Activated CD8-positive, alpha-beta memory T cell treated with anti-CD3 and anti-CD28 coated beads, Interleukin-2, amount 50 U/mL, for 48 hours (primary cell): Measurements from ENCODE around the gene ADGRV1.
"Not testable (repeated sequence)": the region's sequence is repeated elsewhere in the genome, so short reads cannot be mapped to it uniquely, and the experiment has no call there.

Experiments used
- DNase-seq: peaks from one replicate; pipeline ENCODE4 v3.0.0-alpha.2; 2020

ADGRV1 gene

GRCh38 chr5:90553711-90554110 is 4.9 kb upstream of the ADGRV1 start:
- no peak for DNase-seq

GRCh38 chr5:90554358-90555006 is 4.1 kb upstream of the ADGRV1 start:
- DNase-seq, result no peak

GRCh38 chr5:90555666-90556065 is 2.9 kb upstream of the ADGRV1 start:
- DNase-seq, result no peak

GRCh38 chr5:90557391-90557790 is 1.2 kb upstream of the ADGRV1 start:
- no peak for DNase-seq

GRCh38 chr5:90557871-90558270 is 726 bp upstream of the ADGRV1 start:
- DNase-seq, result no peak

GRCh38 chr5:90560771-90561170 is 2.2 kb downstream of the ADGRV1 start:
- DNase-seq, result no peak

GRCh38 chr5:90561766-90562165 is 3.2 kb downstream of the ADGRV1 start:
- no peak for DNase-seq

GRCh38 chr5:90562341-90562740 is 3.7 kb downstream of the ADGRV1 start:
- no peak for DNase-seq

GRCh38 chr5:90563108-90563507 is 4.5 kb downstream of the ADGRV1 start:
- no peak for DNase-seq

GRCh38 chr5:90565491-90565890 is 6.9 kb downstream of the ADGRV1 start:
- DNase-seq, result no peak

GRCh38 chr5:90569084-90569483 is 10.5 kb downstream of the ADGRV1 start:
- no peak for DNase-seq

GRCh38 chr5:90570034-90570433 is 11.4 kb downstream of the ADGRV1 start:
- no peak for DNase-seq

GRCh38 chr5:90571147-90571773 is 12.7 kb downstream of the ADGRV1 start:
- no peak for DNase-seq

GRCh38 chr5:90575712-90576111 is 17.1 kb downstream of the ADGRV1 start:
- DNase-seq, result no peak

- not testable (repeated sequence) for DNase-seq
These were observed 18.0 kb downstream of the ADGRV1 start for GRCh38 chr5:90576566-90576965.

GRCh38 chr5:90579905-90580304 is 21.3 kb downstream of the ADGRV1 start:
- not testable (repeated sequence) for DNase-seq

GRCh38 chr5:90581956-90582355 is 23.4 kb downstream of the ADGRV1 start:
- DNase-seq, result no peak

- DNase-seq, result no peak
These were observed 26.9 kb downstream of the ADGRV1 start for GRCh38 chr5:90585337-90585986.

- no peak for DNase-seq
These were observed 27.9 kb downstream of the ADGRV1 start for GRCh38 chr5:90586469-90586868.

- DNase-seq, result no peak
These were observed 31.6 kb downstream of the ADGRV1 start for GRCh38 chr5:90590170-90590569.

- DNase-seq, result not testable (repeated sequence)
These were observed 34.5 kb downstream of the ADGRV1 start for GRCh38 chr5:90593083-90593482.

GRCh38 chr5:90595766-90596165 is 37.2 kb downstream of the ADGRV1 start:
- DNase-seq, result not testable (repeated sequence)

GRCh38 chr5:90598293-90598692 is 39.7 kb downstream of the ADGRV1 start:
- no peak for DNase-seq

GRCh38 chr5:90600307-90600706 is 41.7 kb downstream of the ADGRV1 start:
- not testable (repeated sequence) for DNase-seq
